HEK293 (cell line): ENCODE results near the gene UBE2C.

ENCODE experiments used
- CTCF ChIP-seq: fragments of 450-650 bp; formaldehyde crosslinking; IDR thresholded peaks from 2 replicates; pipeline ENCODE4 v1.5.1; 2016; ENCODE audit warnings: missing biosample characterization, missing genetic modification characterization
- RBAK ChIP-seq: fragments of 450-650 bp; formaldehyde crosslinking; IDR thresholded peaks from 2 replicates; pipeline ENCODE4 v1.5.1; 2016; ENCODE audit warnings: missing biosample characterization, missing genetic modification characterization
- ZFP37 ChIP-seq: fragments of 450-650 bp; formaldehyde crosslinking; IDR thresholded peaks from 2 replicates; pipeline ENCODE4 v1.5.1; 2016; ENCODE audit warnings: missing biosample characterization, missing genetic modification characterization

GRCh38 chr20:45853484-45853883 is 41.0 kb downstream of the UBE2C start:
- TF ChIP-seq CTCF (tag by site-specific recombination) (no peak), ZFP37 (tag by site-specific recombination) (no peak), RBAK (tag by site-specific recombination) (no peak)
